Measurements from ENCODE around the gene SLC39A1.
A peak's percentile ranks its signal among the peaks of the same experiment; 100 is the strongest.
"Not testable (repeated sequence)": the region's sequence is repeated elsewhere in the genome, so short reads cannot be mapped to it uniquely, and the experiment has no call there.

The SLC39A1 gene, protein sequence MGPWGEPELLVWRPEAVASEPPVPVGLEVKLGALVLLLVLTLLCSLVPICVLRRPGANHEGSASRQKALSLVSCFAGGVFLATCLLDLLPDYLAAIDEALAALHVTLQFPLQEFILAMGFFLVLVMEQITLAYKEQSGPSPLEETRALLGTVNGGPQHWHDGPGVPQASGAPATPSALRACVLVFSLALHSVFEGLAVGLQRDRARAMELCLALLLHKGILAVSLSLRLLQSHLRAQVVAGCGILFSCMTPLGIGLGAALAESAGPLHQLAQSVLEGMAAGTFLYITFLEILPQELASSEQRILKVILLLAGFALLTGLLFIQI

DNA sequence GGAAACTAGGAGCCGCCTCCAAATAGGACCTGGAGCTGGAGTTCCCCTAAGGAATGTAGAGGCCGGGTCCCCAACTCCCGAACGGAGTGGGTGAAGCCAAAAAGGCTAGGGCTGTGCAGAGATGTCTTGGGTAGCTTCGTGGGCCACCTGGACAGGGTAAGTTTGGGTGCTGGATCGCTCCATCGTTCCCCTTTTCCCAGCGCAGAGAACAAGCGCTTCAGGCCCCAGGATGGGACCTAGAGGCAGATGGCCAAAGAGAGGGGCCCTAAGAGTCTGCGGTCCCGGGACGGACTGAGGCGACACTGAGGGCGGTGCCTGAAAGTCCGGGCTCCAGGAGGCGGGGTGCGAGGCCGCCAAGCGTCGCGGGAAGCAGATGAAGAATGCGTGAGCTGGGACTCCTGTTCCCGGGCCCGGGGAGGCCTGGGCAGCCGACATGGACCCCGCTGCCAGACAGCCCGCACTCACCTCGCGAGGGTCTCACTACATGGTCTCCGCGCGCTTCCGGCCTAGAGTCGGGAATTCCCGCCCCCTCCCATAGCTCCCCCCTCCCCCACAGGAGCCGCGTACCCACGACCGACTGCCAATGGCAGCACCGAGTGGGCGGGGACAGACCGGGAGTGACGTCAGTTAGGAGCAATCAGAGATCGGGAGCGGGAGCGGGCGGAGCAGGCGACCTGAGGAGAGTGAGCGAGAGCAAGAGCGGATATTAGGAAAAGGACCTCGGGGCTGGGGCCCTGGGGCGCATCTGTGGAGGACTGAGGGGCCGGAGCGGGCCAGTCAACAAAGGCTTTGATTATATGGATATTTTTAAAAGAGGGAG lies at the start of gene SLC39A1:
Gene SLC39A1 (minus strand): TSS at position 508 of the 820 bp plus-strand sequence. CDS start 822 bp downstream, outside the sequence.
- in situ Hi-C loops (cut with MboI; ENCODE audit: low sequenced_read_pairs, unreplicated experiment) = no loop called here
- DNase-seq (ENCODE audit: low spot score) = peak; percentile 93
- TF ChIP-seq, protein P1, sequence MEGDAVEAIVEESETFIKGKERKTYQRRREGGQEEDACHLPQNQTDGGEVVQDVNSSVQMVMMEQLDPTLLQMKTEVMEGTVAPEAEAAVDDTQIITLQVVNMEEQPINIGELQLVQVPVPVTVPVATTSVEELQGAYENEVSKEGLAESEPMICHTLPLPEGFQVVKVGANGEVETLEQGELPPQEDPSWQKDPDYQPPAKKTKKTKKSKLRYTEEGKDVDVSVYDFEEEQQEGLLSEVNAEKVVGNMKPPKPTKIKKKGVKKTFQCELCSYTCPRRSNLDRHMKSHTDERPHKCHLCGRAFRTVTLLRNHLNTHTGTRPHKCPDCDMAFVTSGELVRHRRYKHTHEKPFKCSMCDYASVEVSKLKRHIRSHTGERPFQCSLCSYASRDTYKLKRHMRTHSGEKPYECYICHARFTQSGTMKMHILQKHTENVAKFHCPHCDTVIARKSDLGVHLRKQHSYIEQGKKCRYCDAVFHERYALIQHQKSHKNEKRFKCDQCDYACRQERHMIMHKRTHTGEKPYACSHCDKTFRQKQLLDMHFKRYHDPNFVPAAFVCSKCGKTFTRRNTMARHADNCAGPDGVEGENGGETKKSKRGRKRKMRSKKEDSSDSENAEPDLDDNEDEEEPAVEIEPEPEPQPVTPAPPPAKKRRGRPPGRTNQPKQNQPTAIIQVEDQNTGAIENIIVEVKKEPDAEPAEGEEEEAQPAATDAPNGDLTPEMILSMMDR (IDR thresholded peaks at IDR 0.05; ENCODE audit: borderline replicate concordance, control extremely low read depth, extremely low read depth, insufficient read depth, missing control alignments) = no peak

DNA sequence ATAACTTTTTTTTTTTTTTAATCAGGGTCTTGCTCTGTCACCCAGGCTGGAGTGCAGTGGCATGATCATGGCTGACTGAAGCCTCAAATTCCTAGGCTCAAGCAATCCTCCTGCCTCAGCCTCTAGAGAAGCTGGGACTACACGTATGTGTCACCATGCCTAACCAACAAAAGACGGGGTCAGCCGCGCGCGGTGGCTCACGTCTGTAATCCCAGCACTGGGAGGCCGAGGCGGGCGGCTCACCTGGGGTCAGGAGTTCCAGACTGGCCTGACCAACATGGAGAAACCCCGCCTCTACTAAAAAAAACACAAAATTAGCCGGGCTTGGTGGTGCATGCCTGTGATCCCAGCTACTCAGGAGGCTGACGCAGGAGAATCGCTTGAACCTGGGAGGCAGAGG lies 49.2 kb upstream of the SLC39A1 start:
- in situ Hi-C loops (cut with MboI; ENCODE audit: low sequenced_read_pairs, unreplicated experiment); DNase-seq (ENCODE audit: low spot score): not testable (repeated sequence)

DNA sequence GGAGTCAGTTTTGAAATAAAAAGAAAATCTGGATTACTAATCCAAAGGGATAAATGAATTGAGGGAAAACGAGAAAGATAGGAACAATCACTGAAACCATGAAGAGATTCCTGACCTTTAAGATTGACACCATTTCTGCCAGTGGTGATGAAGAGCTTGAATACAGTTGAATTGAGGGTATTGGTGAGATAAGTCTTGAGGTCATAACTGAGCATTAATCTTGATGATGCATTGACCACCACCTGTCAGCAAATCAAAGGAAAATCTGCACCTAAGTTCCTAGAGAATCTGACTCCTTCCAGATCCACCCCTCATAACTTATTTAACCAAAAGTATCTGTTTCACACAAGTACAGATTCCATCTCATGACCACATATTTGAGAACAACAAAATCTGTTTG lies 48.8 kb upstream of the SLC39A1 start:
- in situ Hi-C loops (cut with MboI; ENCODE audit: low sequenced_read_pairs, unreplicated experiment) = no loop called here
- TF ChIP-seq, protein P1 (IDR thresholded peaks at IDR 0.05; ENCODE audit: borderline replicate concordance, control extremely low read depth, extremely low read depth, insufficient read depth, missing control alignments) = no peak
- DNase-seq (ENCODE audit: low spot score) = no peak

DNA sequence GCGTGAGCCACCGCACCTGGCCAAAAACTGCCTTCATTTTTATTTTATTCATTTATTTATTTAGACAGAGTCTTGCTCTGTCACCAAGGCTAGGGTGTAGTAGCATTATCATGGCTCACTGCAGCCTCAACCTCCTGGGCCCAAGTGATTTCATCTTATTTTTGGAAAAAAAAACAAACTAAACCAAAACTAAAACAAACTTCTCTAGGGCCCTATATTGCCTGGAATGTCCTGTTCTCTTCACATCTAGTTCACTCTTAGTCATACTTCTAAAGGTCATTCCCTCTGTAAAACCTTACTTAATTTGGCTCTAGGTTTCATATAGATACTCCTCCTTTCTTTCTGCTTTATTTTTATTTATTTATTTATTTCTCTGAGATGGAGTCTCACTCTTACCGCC lies 42.8 kb upstream of the SLC39A1 start:
- TF ChIP-seq, protein P1 (IDR thresholded peaks at IDR 0.05; ENCODE audit: borderline replicate concordance, control extremely low read depth, extremely low read depth, insufficient read depth, missing control alignments) = no peak
- in situ Hi-C loops (cut with MboI; ENCODE audit: low sequenced_read_pairs, unreplicated experiment) = no loop called here
- no peak for DNase-seq (ENCODE audit: low spot score)

DNA sequence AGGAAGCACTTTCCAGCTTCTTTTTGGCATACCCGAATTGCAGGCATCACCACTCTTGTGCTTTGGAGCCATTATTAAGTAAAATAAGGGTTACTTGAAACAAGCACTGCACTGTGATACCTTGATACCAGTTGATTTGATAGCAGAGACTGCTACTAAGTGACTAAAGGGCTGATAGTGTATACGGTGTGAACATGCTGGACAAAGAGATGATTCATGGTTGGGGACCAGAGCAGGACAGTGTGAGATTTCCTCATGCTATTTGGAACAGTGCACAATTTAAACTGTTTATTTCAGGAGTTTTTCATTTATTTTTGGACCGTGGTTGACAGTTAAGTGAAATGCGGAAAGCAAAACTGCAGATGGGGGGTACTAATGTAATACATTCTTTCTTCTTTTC lies 37.1 kb upstream of the SLC39A1 start:
- TF ChIP-seq, protein P1 (IDR thresholded peaks at IDR 0.05; ENCODE audit: borderline replicate concordance, control extremely low read depth, extremely low read depth, insufficient read depth, missing control alignments) = no peak
- DNase-seq (ENCODE audit: low spot score) = no peak
- in situ Hi-C loops (cut with MboI; ENCODE audit: low sequenced_read_pairs, unreplicated experiment) = no loop called here

DNA sequence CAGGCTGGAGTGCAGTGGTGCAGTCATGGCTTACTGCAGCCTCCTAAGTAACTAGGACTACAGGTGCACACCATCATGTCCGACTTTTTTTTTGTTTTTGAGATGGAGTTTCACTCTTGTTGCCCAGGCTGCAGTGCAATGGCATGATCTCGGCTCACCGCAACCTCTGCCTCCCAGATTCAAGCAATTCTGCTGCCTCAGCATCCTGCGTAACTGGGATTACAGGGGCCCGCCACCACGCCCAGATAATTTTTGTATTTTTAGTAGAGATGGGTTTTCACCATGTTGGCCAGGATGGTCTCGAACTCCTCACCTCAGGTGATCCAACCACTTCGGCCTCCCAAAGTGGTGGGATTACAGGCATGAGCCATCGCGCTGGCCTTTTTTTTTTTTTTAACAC lies 33.5 kb upstream of the SLC39A1 start:
- in situ Hi-C loops (cut with MboI; ENCODE audit: low sequenced_read_pairs, unreplicated experiment) = not testable (repeated sequence)

DNA sequence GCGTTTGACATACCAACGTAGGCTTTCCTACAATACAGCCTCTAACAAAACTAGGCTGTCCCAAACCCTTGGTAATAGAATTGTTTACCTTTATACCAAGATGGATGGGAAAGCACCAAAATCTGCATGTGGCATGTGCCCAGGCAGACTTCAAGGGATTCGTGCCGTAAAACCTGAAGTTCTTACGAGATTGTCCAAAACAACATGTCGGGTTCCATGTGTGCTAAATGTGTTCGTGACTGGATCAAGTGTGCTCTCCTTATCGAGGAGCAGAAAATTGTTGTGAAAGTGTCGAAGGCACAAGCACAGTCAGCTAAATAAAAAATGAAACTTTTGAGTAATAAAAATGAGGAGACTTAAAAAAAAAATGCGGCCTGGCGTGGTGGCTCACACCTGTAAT lies 32.3 kb upstream of the SLC39A1 start:
- TF ChIP-seq, protein P1 (IDR thresholded peaks at IDR 0.05; ENCODE audit: borderline replicate concordance, control extremely low read depth, extremely low read depth, insufficient read depth, missing control alignments) = no peak
- in situ Hi-C loops (cut with MboI; ENCODE audit: low sequenced_read_pairs, unreplicated experiment) = no loop called here

More for the DNA sequence above, 33.5 kb upstream of the SLC39A1 start:
- DNase-seq (ENCODE audit: low spot score) = not testable (repeated sequence)

More for the DNA sequence above, 32.3 kb upstream of the SLC39A1 start:
- DNase-seq (ENCODE audit: low spot score) = no peak
